ENCODE data around the gene MACROD2.

The MACROD2 gene

DNA sequence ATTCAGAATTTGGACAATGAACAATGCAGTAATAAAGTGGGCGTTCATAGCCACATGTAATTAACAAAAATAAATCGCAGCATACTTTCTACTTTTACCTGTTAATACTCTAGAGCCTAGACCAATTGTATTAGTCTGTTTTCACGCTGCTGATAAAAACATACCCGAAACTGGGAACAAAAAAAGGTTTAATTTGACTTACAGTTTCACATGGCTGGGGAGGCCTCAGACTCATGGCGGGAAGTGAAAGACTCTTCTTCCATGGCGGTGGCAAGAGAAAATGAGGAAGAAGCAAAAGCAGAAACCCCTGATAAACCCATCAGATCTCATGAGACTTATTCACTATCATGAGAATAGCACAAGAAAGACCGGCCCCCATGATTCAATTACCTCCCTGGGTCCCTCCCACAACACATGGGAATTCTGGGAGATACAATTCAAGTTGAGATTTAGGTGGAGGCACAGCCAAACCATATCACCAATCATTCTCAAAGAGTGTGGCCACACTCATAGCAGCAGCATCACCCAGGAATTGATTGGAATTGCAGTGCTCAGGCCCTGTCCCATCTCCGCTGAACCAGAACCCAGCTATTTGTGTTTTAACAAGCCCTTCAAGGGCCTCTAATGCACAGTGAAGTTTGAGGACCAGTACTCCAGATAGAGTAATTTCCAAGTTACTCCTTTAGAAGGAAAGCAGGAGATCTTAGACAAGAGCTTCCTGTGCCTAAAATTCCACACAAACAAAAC lies 1927.9 kb downstream of the MACROD2 start:
- TF ChIP-seq, protein P1, sequence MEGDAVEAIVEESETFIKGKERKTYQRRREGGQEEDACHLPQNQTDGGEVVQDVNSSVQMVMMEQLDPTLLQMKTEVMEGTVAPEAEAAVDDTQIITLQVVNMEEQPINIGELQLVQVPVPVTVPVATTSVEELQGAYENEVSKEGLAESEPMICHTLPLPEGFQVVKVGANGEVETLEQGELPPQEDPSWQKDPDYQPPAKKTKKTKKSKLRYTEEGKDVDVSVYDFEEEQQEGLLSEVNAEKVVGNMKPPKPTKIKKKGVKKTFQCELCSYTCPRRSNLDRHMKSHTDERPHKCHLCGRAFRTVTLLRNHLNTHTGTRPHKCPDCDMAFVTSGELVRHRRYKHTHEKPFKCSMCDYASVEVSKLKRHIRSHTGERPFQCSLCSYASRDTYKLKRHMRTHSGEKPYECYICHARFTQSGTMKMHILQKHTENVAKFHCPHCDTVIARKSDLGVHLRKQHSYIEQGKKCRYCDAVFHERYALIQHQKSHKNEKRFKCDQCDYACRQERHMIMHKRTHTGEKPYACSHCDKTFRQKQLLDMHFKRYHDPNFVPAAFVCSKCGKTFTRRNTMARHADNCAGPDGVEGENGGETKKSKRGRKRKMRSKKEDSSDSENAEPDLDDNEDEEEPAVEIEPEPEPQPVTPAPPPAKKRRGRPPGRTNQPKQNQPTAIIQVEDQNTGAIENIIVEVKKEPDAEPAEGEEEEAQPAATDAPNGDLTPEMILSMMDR (conservative IDR thresholded peaks at IDR 0.05; ENCODE audit: low read depth): no peak
- POLR2A ChIA-PET (ENCODE audit: low non-redundant PET): no interaction called here
- DNase-seq (ENCODE audit: low spot score): no peak
- CTCF ChIA-PET: no interaction called here
- H3K27ac ChIP-seq: no peak overlapping the region

GRCh38 chr20:15924556-15924955 lies 1929.2 kb downstream of the MACROD2 start:
- ChIA-PET POLR2A (ENCODE audit: low non-redundant PET) (no interaction called here), CTCF (no interaction called here)
- TF ChIP-seq, protein P1 (conservative IDR thresholded peaks at IDR 0.05; ENCODE audit: low read depth): no peak
- no peak overlapping the region for H3K27ac ChIP-seq
- DNase-seq (ENCODE audit: low spot score): no peak

- CTCF ChIA-PET: no interaction called here
- POLR2A ChIA-PET (ENCODE audit: low non-redundant PET): no interaction called here
- DNase-seq (ENCODE audit: low spot score): no peak
- H3K27ac ChIP-seq: no peak overlapping the region
- TF ChIP-seq, protein P1 (conservative IDR thresholded peaks at IDR 0.05; ENCODE audit: low read depth): no peak
Measured at GRCh38 chr20:15925376-15925775, 1930.1 kb downstream of the MACROD2 start.

- CTCF ChIA-PET: interaction anchor here (1.6 kb wide), 1 partner anchor 973 kb away, joined by 3 read pairs; no protein-coding TSS in a partner anchor
- DNase-seq (ENCODE audit: low spot score): no peak
- no peak overlapping the region for H3K27ac ChIP-seq
- POLR2A ChIA-PET (ENCODE audit: low non-redundant PET): no interaction called here
- TF ChIP-seq, protein P1 (conservative IDR thresholded peaks at IDR 0.05; ENCODE audit: low read depth): no peak
Measured at GRCh38 chr20:15927893-15928650, 1932.8 kb downstream of the MACROD2 start.

DNA sequence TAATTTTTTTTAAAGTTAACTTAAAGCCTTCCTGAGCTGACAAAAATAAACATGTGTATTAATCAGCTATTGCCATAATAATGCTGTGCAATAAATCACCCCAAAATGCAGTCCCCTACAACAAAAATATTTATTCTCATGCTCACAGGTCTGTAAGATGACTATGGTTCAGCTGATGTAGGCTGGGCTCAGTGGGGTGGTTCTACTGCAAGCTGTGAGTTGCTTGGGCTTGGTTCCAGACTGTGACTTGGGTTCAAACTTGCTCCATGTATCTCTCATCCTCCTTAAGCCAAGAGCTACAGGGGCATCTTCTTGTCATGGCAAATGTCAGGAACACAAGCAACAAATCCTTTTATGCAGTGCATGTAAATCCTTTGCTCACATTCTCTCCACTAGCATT lies 1933.6 kb downstream of the MACROD2 start:
- no peak overlapping the region for H3K27ac ChIP-seq
- TF ChIP-seq, protein P1 (conservative IDR thresholded peaks at IDR 0.05; ENCODE audit: low read depth): no peak
- DNase-seq (ENCODE audit: low spot score): no peak
- POLR2A ChIA-PET (ENCODE audit: low non-redundant PET): no interaction called here
- CTCF ChIA-PET: interaction anchor here (0.6 kb wide), 1 partner anchor 522 kb away, joined by 3 read pairs; no protein-coding TSS in a partner anchor

- DNase-seq (ENCODE audit: low spot score): peak; percentile 20
- POLR2A ChIA-PET (ENCODE audit: low non-redundant PET): no interaction called here
- CTCF ChIA-PET: interaction anchor here (0.6 kb wide), 2 partner anchors 130 to 1593 kb away, joined by 3 read pairs; partner anchors contain the start of gene FLRT3
- TF ChIP-seq, protein P1 (conservative IDR thresholded peaks at IDR 0.05; ENCODE audit: low read depth): peak; percentile 46
- H3K27ac ChIP-seq: no peak overlapping the region
Measured at GRCh38 chr20:15930311-15931305, 1935.3 kb downstream of the MACROD2 start.
